ENCODE results near the gene KCNK6. TPM values are rescaled to one million over a fixed set of nuclear protein-coding genes. Genes with fewer than 3 reads are reported as not detected.

KCNK6 gene
- total and polyA plus RNA-seq, 10 of the 15 experiments (the other 5 are each of a cell fraction or from before 2014, with no cell fraction given): 0.04 to 1.4 (median 1.1) TPM

DNA sequence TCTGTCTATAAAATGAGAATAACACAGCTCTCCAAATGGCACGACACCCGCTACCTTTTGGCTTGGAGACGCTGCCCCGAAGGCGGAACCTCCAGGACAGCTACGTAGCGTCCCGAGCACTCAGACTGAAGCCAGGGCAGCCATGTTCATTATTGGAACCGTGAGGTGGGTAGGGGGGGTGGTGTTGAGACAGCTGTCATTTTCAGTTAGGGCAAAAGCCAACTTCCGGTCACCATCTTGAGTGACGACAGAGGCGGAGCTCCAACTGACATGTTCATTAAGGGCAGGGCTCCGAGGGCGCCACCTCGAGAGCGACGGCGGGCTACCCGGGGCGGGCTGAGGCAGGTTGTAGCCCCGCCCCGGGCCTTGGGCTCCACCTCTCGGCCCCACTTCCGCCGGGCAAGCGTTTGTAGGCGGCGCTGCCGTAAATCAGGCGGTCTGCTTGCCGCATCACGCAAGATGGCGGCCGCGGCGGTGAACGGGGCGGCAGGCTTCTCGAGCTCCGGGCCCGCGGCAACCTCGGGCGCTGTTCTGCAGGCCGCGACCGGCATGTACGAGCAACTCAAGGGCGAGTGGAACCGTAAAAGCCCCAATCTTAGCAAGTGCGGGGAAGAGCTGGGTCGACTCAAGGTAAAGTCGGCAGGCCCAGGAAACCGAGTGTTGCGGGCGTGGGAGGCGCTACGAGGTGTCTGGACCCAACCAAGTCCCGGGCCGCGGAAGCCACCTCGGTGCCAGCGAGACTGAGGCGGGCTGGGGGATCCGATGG lies 54.9 kb downstream of the KCNK6 start, which contains the start of gene PSMD8 (continued):
- TF ChIP-seq, protein P1, sequence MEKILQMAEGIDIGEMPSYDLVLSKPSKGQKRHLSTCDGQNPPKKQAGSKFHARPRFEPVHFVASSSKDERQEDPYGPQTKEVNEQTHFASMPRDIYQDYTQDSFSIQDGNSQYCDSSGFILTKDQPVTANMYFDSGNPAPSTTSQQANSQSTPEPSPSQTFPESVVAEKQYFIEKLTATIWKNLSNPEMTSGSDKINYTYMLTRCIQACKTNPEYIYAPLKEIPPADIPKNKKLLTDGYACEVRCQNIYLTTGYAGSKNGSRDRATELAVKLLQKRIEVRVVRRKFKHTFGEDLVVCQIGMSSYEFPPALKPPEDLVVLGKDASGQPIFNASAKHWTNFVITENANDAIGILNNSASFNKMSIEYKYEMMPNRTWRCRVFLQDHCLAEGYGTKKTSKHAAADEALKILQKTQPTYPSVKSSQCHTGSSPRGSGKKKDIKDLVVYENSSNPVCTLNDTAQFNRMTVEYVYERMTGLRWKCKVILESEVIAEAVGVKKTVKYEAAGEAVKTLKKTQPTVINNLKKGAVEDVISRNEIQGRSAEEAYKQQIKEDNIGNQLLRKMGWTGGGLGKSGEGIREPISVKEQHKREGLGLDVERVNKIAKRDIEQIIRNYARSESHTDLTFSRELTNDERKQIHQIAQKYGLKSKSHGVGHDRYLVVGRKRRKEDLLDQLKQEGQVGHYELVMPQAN (conservative IDR thresholded peaks at IDR 0.05): peak; percentile 95
- TF ChIP-seq, protein P2, sequence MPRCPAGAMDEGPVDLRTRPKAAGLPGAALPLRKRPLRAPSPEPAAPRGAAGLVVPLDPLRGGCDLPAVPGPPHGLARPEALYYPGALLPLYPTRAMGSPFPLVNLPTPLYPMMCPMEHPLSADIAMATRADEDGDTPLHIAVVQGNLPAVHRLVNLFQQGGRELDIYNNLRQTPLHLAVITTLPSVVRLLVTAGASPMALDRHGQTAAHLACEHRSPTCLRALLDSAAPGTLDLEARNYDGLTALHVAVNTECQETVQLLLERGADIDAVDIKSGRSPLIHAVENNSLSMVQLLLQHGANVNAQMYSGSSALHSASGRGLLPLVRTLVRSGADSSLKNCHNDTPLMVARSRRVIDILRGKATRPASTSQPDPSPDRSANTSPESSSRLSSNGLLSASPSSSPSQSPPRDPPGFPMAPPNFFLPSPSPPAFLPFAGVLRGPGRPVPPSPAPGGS (IDR thresholded peaks at IDR 0.05; ENCODE audit: borderline replicate concordance, insufficient read depth, low read depth, low read length, poor library complexity, severe bottlenecking): peak; percentile 12
- TF ChIP-seq, protein P3, sequence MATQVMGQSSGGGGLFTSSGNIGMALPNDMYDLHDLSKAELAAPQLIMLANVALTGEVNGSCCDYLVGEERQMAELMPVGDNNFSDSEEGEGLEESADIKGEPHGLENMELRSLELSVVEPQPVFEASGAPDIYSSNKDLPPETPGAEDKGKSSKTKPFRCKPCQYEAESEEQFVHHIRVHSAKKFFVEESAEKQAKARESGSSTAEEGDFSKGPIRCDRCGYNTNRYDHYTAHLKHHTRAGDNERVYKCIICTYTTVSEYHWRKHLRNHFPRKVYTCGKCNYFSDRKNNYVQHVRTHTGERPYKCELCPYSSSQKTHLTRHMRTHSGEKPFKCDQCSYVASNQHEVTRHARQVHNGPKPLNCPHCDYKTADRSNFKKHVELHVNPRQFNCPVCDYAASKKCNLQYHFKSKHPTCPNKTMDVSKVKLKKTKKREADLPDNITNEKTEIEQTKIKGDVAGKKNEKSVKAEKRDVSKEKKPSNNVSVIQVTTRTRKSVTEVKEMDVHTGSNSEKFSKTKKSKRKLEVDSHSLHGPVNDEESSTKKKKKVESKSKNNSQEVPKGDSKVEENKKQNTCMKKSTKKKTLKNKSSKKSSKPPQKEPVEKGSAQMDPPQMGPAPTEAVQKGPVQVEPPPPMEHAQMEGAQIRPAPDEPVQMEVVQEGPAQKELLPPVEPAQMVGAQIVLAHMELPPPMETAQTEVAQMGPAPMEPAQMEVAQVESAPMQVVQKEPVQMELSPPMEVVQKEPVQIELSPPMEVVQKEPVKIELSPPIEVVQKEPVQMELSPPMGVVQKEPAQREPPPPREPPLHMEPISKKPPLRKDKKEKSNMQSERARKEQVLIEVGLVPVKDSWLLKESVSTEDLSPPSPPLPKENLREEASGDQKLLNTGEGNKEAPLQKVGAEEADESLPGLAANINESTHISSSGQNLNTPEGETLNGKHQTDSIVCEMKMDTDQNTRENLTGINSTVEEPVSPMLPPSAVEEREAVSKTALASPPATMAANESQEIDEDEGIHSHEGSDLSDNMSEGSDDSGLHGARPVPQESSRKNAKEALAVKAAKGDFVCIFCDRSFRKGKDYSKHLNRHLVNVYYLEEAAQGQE (IDR thresholded peaks at IDR 0.05; ENCODE audit: low read depth, low read length): no peak; the same call in 1 of the 2 replicates
- TF ChIP-seq, protein P4, sequence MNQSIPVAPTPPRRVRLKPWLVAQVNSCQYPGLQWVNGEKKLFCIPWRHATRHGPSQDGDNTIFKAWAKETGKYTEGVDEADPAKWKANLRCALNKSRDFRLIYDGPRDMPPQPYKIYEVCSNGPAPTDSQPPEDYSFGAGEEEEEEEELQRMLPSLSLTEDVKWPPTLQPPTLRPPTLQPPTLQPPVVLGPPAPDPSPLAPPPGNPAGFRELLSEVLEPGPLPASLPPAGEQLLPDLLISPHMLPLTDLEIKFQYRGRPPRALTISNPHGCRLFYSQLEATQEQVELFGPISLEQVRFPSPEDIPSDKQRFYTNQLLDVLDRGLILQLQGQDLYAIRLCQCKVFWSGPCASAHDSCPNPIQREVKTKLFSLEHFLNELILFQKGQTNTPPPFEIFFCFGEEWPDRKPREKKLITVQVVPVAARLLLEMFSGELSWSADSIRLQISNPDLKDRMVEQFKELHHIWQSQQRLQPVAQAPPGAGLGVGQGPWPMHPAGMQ (IDR thresholded peaks at IDR 0.05; ENCODE audit: borderline replicate concordance): no peak
- no peak for TF ChIP-seq RBBP5 (conservative IDR thresholded peaks at IDR 0.05)
- peak; percentile 85 for TF ChIP-seq HCFC1 (IDR thresholded peaks at IDR 0.05; ENCODE audit: low read length)
- TF ChIP-seq NFIC (IDR thresholded peaks at IDR 0.05; ENCODE audit: low read depth, low read length): no peak
- TF ChIP-seq, protein P5, sequence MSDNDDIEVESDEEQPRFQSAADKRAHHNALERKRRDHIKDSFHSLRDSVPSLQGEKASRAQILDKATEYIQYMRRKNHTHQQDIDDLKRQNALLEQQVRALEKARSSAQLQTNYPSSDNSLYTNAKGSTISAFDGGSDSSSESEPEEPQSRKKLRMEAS (IDR thresholded peaks at IDR 0.05; ENCODE audit: low read depth, low read length): no peak
- no peak for TF ChIP-seq NRF1 (conservative IDR thresholded peaks at IDR 0.05; ENCODE audit: low read depth, low read length)
- no peak for TF ChIP-seq MTA2 (IDR thresholded peaks at IDR 0.05; ENCODE audit: low read depth)
- TF ChIP-seq YY1 (IDR thresholded peaks at IDR 0.05; ENCODE audit: low read depth, low read length): peak; percentile 96
- TF ChIP-seq MEF2A (IDR thresholded peaks at IDR 0.05; ENCODE audit: insufficient read depth, low read depth, low read length): no peak
- TF ChIP-seq CHD4 (IDR thresholded peaks at IDR 0.05): no peak
- TF ChIP-seq ZSCAN29 (IDR thresholded peaks at IDR 0.05): no peak
- TF ChIP-seq, protein P6, sequence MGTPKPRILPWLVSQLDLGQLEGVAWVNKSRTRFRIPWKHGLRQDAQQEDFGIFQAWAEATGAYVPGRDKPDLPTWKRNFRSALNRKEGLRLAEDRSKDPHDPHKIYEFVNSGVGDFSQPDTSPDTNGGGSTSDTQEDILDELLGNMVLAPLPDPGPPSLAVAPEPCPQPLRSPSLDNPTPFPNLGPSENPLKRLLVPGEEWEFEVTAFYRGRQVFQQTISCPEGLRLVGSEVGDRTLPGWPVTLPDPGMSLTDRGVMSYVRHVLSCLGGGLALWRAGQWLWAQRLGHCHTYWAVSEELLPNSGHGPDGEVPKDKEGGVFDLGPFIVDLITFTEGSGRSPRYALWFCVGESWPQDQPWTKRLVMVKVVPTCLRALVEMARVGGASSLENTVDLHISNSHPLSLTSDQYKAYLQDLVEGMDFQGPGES (IDR thresholded peaks at IDR 0.05): no peak
- TF ChIP-seq NR2C1 (IDR thresholded peaks at IDR 0.05): peak; percentile 88
- TF ChIP-seq POLR2AphosphoS5 (IDR thresholded peaks at IDR 0.05; ENCODE audit: low read length): peak; percentile 96
- TF ChIP-seq IKZF1 (conservative IDR thresholded peaks at IDR 0.05): peak; percentile 73
- TF ChIP-seq RELA (IDR thresholded peaks at IDR 0.05; ENCODE audit: borderline replicate concordance, partially characterized antibody): peak; percentile 48
